Measurements from ENCODE around the gene CELSR2. TPM values are rescaled to one million over a fixed set of nuclear protein-coding genes. Genes with fewer than 3 reads are reported as not detected.

Gene CELSR2, protein sequence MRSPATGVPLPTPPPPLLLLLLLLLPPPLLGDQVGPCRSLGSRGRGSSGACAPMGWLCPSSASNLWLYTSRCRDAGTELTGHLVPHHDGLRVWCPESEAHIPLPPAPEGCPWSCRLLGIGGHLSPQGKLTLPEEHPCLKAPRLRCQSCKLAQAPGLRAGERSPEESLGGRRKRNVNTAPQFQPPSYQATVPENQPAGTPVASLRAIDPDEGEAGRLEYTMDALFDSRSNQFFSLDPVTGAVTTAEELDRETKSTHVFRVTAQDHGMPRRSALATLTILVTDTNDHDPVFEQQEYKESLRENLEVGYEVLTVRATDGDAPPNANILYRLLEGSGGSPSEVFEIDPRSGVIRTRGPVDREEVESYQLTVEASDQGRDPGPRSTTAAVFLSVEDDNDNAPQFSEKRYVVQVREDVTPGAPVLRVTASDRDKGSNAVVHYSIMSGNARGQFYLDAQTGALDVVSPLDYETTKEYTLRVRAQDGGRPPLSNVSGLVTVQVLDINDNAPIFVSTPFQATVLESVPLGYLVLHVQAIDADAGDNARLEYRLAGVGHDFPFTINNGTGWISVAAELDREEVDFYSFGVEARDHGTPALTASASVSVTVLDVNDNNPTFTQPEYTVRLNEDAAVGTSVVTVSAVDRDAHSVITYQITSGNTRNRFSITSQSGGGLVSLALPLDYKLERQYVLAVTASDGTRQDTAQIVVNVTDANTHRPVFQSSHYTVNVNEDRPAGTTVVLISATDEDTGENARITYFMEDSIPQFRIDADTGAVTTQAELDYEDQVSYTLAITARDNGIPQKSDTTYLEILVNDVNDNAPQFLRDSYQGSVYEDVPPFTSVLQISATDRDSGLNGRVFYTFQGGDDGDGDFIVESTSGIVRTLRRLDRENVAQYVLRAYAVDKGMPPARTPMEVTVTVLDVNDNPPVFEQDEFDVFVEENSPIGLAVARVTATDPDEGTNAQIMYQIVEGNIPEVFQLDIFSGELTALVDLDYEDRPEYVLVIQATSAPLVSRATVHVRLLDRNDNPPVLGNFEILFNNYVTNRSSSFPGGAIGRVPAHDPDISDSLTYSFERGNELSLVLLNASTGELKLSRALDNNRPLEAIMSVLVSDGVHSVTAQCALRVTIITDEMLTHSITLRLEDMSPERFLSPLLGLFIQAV (N-terminal part only)
- total RNA-seq (1 to 10 TPM in 5 of 7 donors, under 1 TPM in 2; 0.79 to 2.9 (median 1.4) TPM), polyA plus RNA-seq (under 1 TPM; 0.20 to 0.54 (median 0.46) TPM)
- long read RNA-seq, donor 1: 0 reads
- long read RNA-seq, donor 2: 0 reads

DNA sequence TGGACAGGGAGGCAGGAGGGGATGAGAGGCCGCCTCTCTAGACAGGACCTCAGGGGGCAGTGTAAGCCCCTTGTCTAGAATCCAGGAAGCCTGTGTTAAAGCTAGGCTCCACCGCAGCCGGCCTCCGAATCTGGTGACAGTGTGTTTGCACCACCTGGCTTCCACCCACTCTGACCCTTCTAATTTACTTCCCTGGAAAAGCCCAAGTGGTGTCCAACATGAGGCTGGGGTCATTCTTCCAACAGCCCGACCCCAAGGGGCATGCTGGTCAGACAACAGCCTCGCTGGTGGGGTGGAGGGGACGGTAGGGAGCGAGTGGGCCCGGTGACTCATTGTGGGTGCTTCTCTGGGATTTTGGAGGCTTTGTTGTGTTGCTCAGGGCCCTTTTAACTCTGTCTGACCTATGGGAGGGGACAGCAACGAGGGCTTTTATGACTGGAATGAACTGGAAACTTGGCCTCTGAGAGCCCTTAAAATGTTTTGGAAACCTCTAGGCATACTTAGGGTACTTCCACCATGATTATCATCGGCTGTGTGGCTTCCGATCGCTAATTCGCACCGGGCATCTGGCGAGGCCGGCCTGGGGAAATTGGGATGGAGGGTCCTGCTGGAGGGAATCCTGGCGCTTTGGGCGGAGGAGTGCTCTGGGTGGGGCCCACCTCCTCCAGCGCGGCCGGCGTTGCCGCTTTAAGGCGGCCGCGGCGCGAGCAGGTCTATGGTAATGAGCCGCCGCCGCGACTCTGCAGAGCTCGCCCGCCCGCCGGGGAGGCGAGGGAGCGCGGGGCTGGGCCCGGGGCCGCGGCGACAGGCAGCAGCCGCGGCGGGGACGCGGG, at the start of gene CELSR2:
Gene CELSR2, plus strand, starts transcription at position 743 of the 833 bp plus-strand sequence. CDS start 541 bp downstream, outside the sequence.
- no peak within 1 kb of the TSS for H3K27ac ChIP-seq

DNA sequence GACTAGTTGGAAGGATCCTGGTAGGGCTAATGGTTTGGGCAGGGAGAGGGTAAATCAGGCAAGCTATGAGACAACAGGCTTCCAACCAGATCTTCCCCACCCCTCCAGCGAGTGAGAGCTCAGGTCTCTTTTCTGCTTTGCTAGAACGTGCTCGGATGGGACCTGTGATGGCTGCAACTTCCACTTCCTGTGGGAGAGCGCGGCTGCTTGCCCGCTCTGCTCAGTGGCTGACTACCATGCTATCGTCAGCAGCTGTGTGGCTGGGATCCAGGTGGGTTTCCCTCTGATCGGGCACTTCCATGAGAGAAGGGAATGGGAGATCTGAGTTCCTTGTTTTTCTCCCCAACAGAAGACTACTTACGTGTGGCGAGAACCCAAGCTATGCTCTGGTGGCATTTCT, 49.6 kb upstream of the CELSR2 start:
- intact Hi-C loops (cut with DNase I; ENCODE audit: low total_unique reads): no loop called here
- Histone ChIP-seq H3K27me3 (replicated peaks in 1 of 7) (no peaks in the 10 kb centered on the region), H3K27ac (no peak overlapping the region), H3K36me3 (no peaks in the 10 kb centered on the region), H3K4me3 (no peak overlapping the region), H3K9me3 (no peaks in the 10 kb centered on the region), H3K4me1 (peaks cover 0 to 13% (median 8%) of the 10 kb centered on the region in 6 donors)
- no peak for TF ChIP-seq POLR2A (IDR thresholded peaks at IDR 0.05)
- TF ChIP-seq, protein P1, sequence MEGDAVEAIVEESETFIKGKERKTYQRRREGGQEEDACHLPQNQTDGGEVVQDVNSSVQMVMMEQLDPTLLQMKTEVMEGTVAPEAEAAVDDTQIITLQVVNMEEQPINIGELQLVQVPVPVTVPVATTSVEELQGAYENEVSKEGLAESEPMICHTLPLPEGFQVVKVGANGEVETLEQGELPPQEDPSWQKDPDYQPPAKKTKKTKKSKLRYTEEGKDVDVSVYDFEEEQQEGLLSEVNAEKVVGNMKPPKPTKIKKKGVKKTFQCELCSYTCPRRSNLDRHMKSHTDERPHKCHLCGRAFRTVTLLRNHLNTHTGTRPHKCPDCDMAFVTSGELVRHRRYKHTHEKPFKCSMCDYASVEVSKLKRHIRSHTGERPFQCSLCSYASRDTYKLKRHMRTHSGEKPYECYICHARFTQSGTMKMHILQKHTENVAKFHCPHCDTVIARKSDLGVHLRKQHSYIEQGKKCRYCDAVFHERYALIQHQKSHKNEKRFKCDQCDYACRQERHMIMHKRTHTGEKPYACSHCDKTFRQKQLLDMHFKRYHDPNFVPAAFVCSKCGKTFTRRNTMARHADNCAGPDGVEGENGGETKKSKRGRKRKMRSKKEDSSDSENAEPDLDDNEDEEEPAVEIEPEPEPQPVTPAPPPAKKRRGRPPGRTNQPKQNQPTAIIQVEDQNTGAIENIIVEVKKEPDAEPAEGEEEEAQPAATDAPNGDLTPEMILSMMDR (IDR thresholded peaks at IDR 0.05 in 8 of 11, conservative IDR thresholded peaks at IDR 0.05 in 3 of 11): no peak
- TF ChIP-seq POLR2AphosphoS5 (IDR thresholded peaks at IDR 0.05): no peak
- no peak for DNase-seq
- 32 to 46% (median 39%) methylated on average over 10 of the region's 10 CpGs for WGBS, 5 donors

More for the DNA sequence above, at the start of gene CELSR2:
- intact Hi-C loops (cut with DNase I; ENCODE audit: low total_unique reads): no loop called here
- Histone ChIP-seq H3K9me3 (no peaks in the 10 kb centered on the region), H3K36me3 (no peaks in the 10 kb centered on the region), H3K4me1 (peaks cover 0 to 27% (median 18%) of the 10 kb centered on the region in 6 donors), H3K4me3 (peak within 1 kb of the TSS; percentile 25 to 86 (median 58)), H3K27me3 (replicated peaks in 1 of 7) (peaks cover 0 to 72% (median 7%) of the 10 kb centered on the region in 7 donors)
- DNase-seq: peak; percentile 88
- WGBS, 5 donors: 16 to 36% (median 31%) methylated on average over 20 to 49 of the region's 49 CpGs
- no peak for TF ChIP-seq POLR2A (IDR thresholded peaks at IDR 0.05)
- TF ChIP-seq POLR2AphosphoS5 (IDR thresholded peaks at IDR 0.05): peak in 2 of 3 donors; percentile 55 to 62

DNA sequence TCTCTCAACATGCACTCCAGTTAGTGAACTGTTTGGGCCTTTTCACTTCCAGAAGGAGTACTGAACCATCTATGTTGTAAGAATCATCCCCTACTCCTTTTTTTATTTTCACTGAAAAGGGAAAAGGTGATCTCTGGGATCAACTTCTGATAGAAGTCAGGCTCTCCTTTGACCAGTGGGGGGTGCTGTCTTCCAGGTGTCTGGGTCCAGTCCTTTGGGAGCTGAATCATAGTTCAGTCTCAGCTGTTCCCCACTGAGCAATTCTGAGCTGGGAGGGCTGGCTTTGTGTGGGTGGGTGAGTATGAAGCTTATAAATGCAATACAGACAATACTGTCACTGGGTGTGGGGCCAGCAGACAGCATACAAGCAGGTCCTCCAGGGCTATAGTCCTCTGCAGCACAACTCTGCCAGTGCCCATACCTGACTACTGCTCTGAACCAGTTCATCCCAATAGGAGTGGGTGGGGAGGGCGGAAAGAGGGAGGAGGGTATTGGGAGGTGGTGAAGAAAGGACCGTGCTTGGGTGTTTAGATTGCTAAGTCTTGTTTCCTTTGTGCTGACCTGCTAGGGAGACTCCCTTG, 48.1 kb upstream of the CELSR2 start:
- no peaks in the 10 kb centered on the region for H3K27me3 ChIP-seq (replicated peaks in 1 of 7)
- H3K36me3 ChIP-seq: no peaks in the 10 kb centered on the region
- no peak for TF ChIP-seq POLR2A (IDR thresholded peaks at IDR 0.05)
- TF ChIP-seq, protein P1 (IDR thresholded peaks at IDR 0.05 in 8 of 11, conservative IDR thresholded peaks at IDR 0.05 in 3 of 11): peak in 5 of 11 experiments; percentile 30 to 46 (median 36)
- intact Hi-C loops (cut with DNase I; ENCODE audit: low total_unique reads): no loop called here
- peaks cover 0 to 13% (median 8%) of the 10 kb centered on the region in 6 donors for H3K4me1 ChIP-seq
- H3K27ac ChIP-seq: no peak overlapping the region
- no peak for DNase-seq
- no peak overlapping the region for H3K4me3 ChIP-seq
- WGBS, 5 donors: 61 to 75% (median 70%) methylated on average over 2 of the region's 2 CpGs
- H3K9me3 ChIP-seq: no peaks in the 10 kb centered on the region

Measured in spleen (tissue), 13 donors.